Activated CD4-positive, alpha-beta T cell treated with anti-CD3 and anti-CD28 coated beads for 36 hours (primary cell): ENCODE results near the gene ARID3B. TPM values are rescaled to one million over a fixed set of nuclear protein-coding genes. Genes with fewer than 3 reads are reported as not detected.
"Not testable (repeated sequence)": the region's sequence is repeated elsewhere in the genome, so short reads cannot be mapped to it uniquely, and the experiment has no call there.

Experiments used
- ATAC-seq: fragments of 200-7000 bp; cut with Tn5 transposase; one replicate; pipeline ENCODE4 v1.10.0; 2021; ENCODE audit warnings: mild to moderate bottlenecking, moderate library complexity
- CTCF ChIA-PET: fragments of 350-600 bp; sonication (Branson Sonifier 250); formaldehyde crosslinking; loops from one replicate; lab custom pipeline; 2021; ENCODE audit warnings: antibody characterized with exemption; lab: Charles Lee
- POLR2A ChIA-PET: fragments of 350-600 bp; sonication (Branson Sonifier 250); formaldehyde crosslinking; loops from one replicate; lab custom pipeline; 2021; ENCODE audit warnings: antibody characterized with exemption, inconsistent platforms; lab: Charles Lee
- DNase-seq: peaks from one replicate; pipeline ENCODE4 v3.0.0-alpha.2; 2020
- H3K27ac Mint-ChIP-seq: one replicate; pipeline ENCODE4 v1.8.0; 2021; ENCODE audit warnings: mixed read lengths
- H3K27me3 Mint-ChIP-seq: one replicate; pipeline ENCODE4 v1.8.0; 2021; ENCODE audit warnings: mixed read lengths
- H3K36me3 Mint-ChIP-seq: one replicate; pipeline ENCODE4 v1.8.0; 2021; ENCODE audit warnings: low read depth, mixed read lengths
- H3K4me1 Mint-ChIP-seq: one replicate; pipeline ENCODE4 v1.8.0; 2021; ENCODE audit warnings: mixed read lengths
- H3K4me3 Mint-ChIP-seq: one replicate; pipeline ENCODE4 v1.8.0; 2021; ENCODE audit warnings: mild to moderate bottlenecking, moderate library complexity, mixed read lengths
- H3K9me3 Mint-ChIP-seq: one replicate; pipeline ENCODE4 v1.8.0; 2021; ENCODE audit warnings: low read depth, mixed read lengths
- intact Hi-C, 2 experiments: fragments of 100-400 bp; cut with DNase I in 1 of 2; cut with micrococcal nuclease in 1 of 2; formaldehyde crosslinking; loops; one replicate each; pipeline versions ENCODE4 v1.14.2 to v1.15.1; 2022 to 2024; cut with DNase I, micrococcal nuclease
- total RNA-seq, 2 experiments: library from RNA; stranded (reverse); gene quantifications; one replicate each; pipeline ENCODE4 v1.2.3, GENCODE V29; 2021

Gene ARID3B
- total RNA-seq, 2 experiments from 2014 or later = 23.9 to 25.4 TPM

GRCh38 chr15:74593122-74593521 lies 52.1 kb downstream of the ARID3B start:
- Mint-ChIP-seq H3K4me1 (peaks cover 4% of the 10 kb centered on the region), H3K27me3 (no peaks in the 10 kb centered on the region), H3K36me3 (peaks cover 19% of the 10 kb centered on the region), H3K9me3 (no peaks in the 10 kb centered on the region), H3K4me3 (no peak overlapping the region), H3K27ac (no peak overlapping the region)
- intact Hi-C loops = no loop called here
- DNase-seq (no peak), ATAC-seq (no peak)
- CTCF ChIA-PET = no interaction called here
- POLR2A ChIA-PET = no interaction called here

- Mint-ChIP-seq H3K9me3 (no peaks in the 10 kb centered on the region), H3K27ac (no peak overlapping the region), H3K36me3 (peaks cover 22% of the 10 kb centered on the region), H3K4me1 (peaks cover 17% of the 10 kb centered on the region), H3K4me3 (no peak overlapping the region), H3K27me3 (no peaks in the 10 kb centered on the region)
- ATAC-seq = no peak
- no peak for DNase-seq
- ChIA-PET POLR2A (interaction anchor here (0.6 kb wide), 1 partner anchor 169 kb away, joined by 3 read pairs; no protein-coding TSS in a partner anchor), CTCF (no interaction called here)
- intact Hi-C loops = no loop called here
Measured at GRCh38 chr15:74594455-74594854, 53.4 kb downstream of the ARID3B start.

- Mint-ChIP-seq H3K27ac (no peak overlapping the region), H3K4me3 (no peak overlapping the region), H3K27me3 (no peaks in the 10 kb centered on the region), H3K4me1 (peaks cover 20% of the 10 kb centered on the region), H3K36me3 (peaks cover 20% of the 10 kb centered on the region), H3K9me3 (no peaks in the 10 kb centered on the region)
- DNase-seq (no peak), ATAC-seq (no peak)
- POLR2A ChIA-PET = no interaction called here
- CTCF ChIA-PET = no interaction called here
- intact Hi-C loops = no loop called here
Measured at GRCh38 chr15:74595271-74595670, 54.3 kb downstream of the ARID3B start.

- ATAC-seq, intact Hi-C loops, H3K27ac Mint-ChIP-seq, POLR2A ChIA-PET, H3K27me3 Mint-ChIP-seq, CTCF ChIA-PET, DNase-seq, H3K4me3 Mint-ChIP-seq, H3K9me3 Mint-ChIP-seq: not testable (repeated sequence)
- H3K4me1 Mint-ChIP-seq = peaks cover 20% of the 10 kb centered on the region
- peaks cover 15% of the 10 kb centered on the region for H3K36me3 Mint-ChIP-seq
Measured at GRCh38 chr15:74596736-74597135, 55.7 kb downstream of the ARID3B start.

- H3K27me3 Mint-ChIP-seq, intact Hi-C loops, H3K4me3 Mint-ChIP-seq, H3K27ac Mint-ChIP-seq, H3K9me3 Mint-ChIP-seq, ATAC-seq, DNase-seq: not testable (repeated sequence)
- H3K36me3 Mint-ChIP-seq = peaks cover 15% of the 10 kb centered on the region
- ChIA-PET POLR2A (interaction anchor here (1.4 kb wide), 1 partner anchor 51 kb away, joined by 4 read pairs; no protein-coding TSS in a partner anchor), CTCF (interaction anchor here (1.6 kb wide), 1 partner anchor 16 kb away, joined by 7 read pairs; no protein-coding TSS in a partner anchor)
- peaks cover 20% of the 10 kb centered on the region for H3K4me1 Mint-ChIP-seq
Measured at GRCh38 chr15:74597146-74597705, 56.2 kb downstream of the ARID3B start.

- peak; percentile 99 for ATAC-seq
- peaks cover 12% of the 10 kb centered on the region for H3K36me3 Mint-ChIP-seq
- H3K4me1 Mint-ChIP-seq = peaks cover 20% of the 10 kb centered on the region
- peak overlapping the region; percentile 99 for H3K27ac Mint-ChIP-seq
- H3K4me3 Mint-ChIP-seq = peak overlapping the region; percentile 90
- H3K27me3 Mint-ChIP-seq = no peaks in the 10 kb centered on the region
- ChIA-PET CTCF (interaction anchor here (1.0 to 1.6 kb wide), 4 partner anchors 15 to 226 kb away, joined by 3 to 7 read pairs (median 4); no protein-coding TSS in a partner anchor), POLR2A (interaction anchor here (1.4 to 1.8 kb wide), 3 partner anchors 16 to 137 kb away, joined by 4 to 13 read pairs (median 4); partner anchors contain the start of genes CLK3 and UBL7)
- no peaks in the 10 kb centered on the region for H3K9me3 Mint-ChIP-seq
- peak; percentile 94 for DNase-seq
- intact Hi-C loops = loop anchor here (1.0 kb wide), 5 partner anchors 16 to 137 kb away; partner anchors contain the start of genes ARID3B (in 1 of the 2), CLK3 (in 1 of the 2) and UBL7 (in 1 of the 2)
Measured at GRCh38 chr15:74598126-74598842, 57.3 kb downstream of the ARID3B start.

GRCh38 chr15:74599156-74599555 lies 58.1 kb downstream of the ARID3B start:
- Mint-ChIP-seq H3K4me1 (peaks cover 20% of the 10 kb centered on the region), H3K9me3 (no peaks in the 10 kb centered on the region), H3K27me3 (no peaks in the 10 kb centered on the region), H3K27ac (peak overlapping the region; percentile 99), H3K36me3 (peaks cover 10% of the 10 kb centered on the region), H3K4me3 (peak overlapping the region; percentile 90)
- ATAC-seq = no peak
- POLR2A ChIA-PET = interaction anchor here (1.5 to 1.8 kb wide), 2 partner anchors 15 to 138 kb away, joined by 4 to 13 read pairs; partner anchors contain the start of genes CLK3 and UBL7
- CTCF ChIA-PET = interaction anchor here (1.1 to 1.6 kb wide), 3 partner anchors 10 to 220 kb away, joined by 3 to 7 read pairs (median 3); no protein-coding TSS in a partner anchor
- intact Hi-C loops = no loop called here
- DNase-seq = no peak

GRCh38 chr15:74603026-74603788 lies 62.2 kb downstream of the ARID3B start:
- ChIA-PET CTCF (interaction anchor here (0.6 kb wide), 1 partner anchor 638 kb away, joined by 3 read pairs; no protein-coding TSS in a partner anchor), POLR2A (no interaction called here)
- ATAC-seq = no peak
- H3K27me3 Mint-ChIP-seq = no peaks in the 10 kb centered on the region
- intact Hi-C loops = no loop called here
- H3K4me1 Mint-ChIP-seq = peaks cover 15% of the 10 kb centered on the region
- peaks cover 2% of the 10 kb centered on the region for H3K36me3 Mint-ChIP-seq
- no peak overlapping the region for H3K4me3 Mint-ChIP-seq
- no peaks in the 10 kb centered on the region for H3K9me3 Mint-ChIP-seq
- no peak for DNase-seq
- H3K27ac Mint-ChIP-seq = no peak overlapping the region

- H3K4me3 Mint-ChIP-seq = no peak overlapping the region
- H3K27ac Mint-ChIP-seq = no peak overlapping the region
- no peaks in the 10 kb centered on the region for H3K27me3 Mint-ChIP-seq
- ChIA-PET POLR2A (interaction anchor here (0.7 kb wide), 1 partner anchor 169 kb away, joined by 3 read pairs; no protein-coding TSS in a partner anchor), CTCF (interaction anchor here (0.6 to 1.1 kb wide), 2 partner anchors 9 to 16 kb away, joined by 3 to 7 read pairs; no protein-coding TSS in a partner anchor)
- ATAC-seq (no peak), DNase-seq (no peak)
- peaks cover 6% of the 10 kb centered on the region for H3K4me1 Mint-ChIP-seq
- H3K9me3 Mint-ChIP-seq = no peaks in the 10 kb centered on the region
- intact Hi-C loops = no loop called here
- no peaks in the 10 kb centered on the region for H3K36me3 Mint-ChIP-seq
Measured at GRCh38 chr15:74603789-74604705, 63.0 kb downstream of the ARID3B start.
